ENCODE measurements around the gene EFEMP1. TPM values are rescaled to one million over a fixed set of nuclear protein-coding genes. Genes with fewer than 3 reads are reported as not detected.

EFEMP1 gene, protein sequence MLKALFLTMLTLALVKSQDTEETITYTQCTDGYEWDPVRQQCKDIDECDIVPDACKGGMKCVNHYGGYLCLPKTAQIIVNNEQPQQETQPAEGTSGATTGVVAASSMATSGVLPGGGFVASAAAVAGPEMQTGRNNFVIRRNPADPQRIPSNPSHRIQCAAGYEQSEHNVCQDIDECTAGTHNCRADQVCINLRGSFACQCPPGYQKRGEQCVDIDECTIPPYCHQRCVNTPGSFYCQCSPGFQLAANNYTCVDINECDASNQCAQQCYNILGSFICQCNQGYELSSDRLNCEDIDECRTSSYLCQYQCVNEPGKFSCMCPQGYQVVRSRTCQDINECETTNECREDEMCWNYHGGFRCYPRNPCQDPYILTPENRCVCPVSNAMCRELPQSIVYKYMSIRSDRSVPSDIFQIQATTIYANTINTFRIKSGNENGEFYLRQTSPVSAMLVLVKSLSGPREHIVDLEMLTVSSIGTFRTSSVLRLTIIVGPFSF
- total RNA-seq = 10 to 100 TPM; 11.2 to 68.3 (median 41.8) TPM

DNA sequence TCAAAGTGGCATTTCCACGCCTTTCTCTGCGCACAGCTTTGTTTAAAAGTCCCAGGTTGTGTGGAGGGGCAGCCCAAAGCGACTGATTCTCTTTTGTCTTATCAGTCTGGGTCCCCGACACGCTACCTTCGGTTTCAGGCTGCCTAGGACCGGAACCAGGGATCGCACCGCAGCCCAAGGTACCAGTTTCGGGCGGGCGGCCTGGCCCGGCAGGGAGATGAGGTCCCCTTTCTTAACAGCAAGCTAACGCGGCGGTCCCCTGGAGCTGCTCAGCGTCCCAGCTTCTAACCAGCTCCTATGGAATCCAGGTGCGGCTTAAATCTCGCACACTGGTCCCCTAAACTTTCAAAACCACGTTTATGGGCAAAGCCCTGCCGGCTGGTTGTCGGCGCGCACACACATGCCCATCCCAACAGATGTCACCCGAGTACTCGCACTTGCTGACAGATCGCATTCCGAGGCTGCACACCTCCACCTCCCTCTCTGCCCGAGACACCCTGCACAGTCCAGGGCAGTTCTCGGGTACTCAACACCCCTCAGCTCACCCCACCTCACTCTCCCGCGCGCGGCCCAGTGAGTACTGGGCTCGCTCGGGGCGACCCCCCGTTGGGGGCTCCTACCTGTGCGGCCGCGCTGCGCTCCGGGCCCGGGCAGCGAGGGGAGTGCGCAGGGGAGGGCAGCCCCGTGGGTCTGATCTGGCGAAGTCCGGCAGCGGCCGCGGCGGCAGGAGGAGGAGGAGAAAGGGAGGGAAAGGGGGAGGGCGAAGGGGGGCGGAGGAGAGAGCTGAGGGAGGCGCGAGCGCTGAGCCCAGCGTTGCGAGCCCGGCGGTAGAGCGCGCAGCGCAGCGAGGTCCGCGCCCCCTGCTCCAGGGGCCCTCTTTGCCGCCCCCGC is at the start of gene EFEMP1:
EFEMP1 (minus strand) TSS at position 692 of the 891 bp plus-strand sequence. CDS start 1,342 bp downstream, outside the sequence.
- 5 to 7% methylated on average over 9 to 17 of the region's 70 CpGs for WGBS, 2 donors
- intact Hi-C loops (cut with DNase I) = no loop called here
- TF ChIP-seq, protein P1, sequence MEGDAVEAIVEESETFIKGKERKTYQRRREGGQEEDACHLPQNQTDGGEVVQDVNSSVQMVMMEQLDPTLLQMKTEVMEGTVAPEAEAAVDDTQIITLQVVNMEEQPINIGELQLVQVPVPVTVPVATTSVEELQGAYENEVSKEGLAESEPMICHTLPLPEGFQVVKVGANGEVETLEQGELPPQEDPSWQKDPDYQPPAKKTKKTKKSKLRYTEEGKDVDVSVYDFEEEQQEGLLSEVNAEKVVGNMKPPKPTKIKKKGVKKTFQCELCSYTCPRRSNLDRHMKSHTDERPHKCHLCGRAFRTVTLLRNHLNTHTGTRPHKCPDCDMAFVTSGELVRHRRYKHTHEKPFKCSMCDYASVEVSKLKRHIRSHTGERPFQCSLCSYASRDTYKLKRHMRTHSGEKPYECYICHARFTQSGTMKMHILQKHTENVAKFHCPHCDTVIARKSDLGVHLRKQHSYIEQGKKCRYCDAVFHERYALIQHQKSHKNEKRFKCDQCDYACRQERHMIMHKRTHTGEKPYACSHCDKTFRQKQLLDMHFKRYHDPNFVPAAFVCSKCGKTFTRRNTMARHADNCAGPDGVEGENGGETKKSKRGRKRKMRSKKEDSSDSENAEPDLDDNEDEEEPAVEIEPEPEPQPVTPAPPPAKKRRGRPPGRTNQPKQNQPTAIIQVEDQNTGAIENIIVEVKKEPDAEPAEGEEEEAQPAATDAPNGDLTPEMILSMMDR (IDR thresholded peaks at IDR 0.05) = peak in 1 of 6 experiments; percentile 6
- TF ChIP-seq POLR2A (IDR thresholded peaks at IDR 0.05) = peak in 1 of 4 donors; percentile 18
- peaks cover 0 to 26% (median 9%) of the 10 kb centered on the region in 3 donors for H3K4me1 ChIP-seq
- no peaks in the 10 kb centered on the region for H3K9me3 ChIP-seq
- H3K27me3 ChIP-seq = peaks cover 0 to 45% (median 0%) of the 10 kb centered on the region in 4 donors
- H3K27ac ChIP-seq = peak within 1 kb of the TSS; percentile 47 to 81 (median 54)
- peak within 1 kb of the TSS; percentile 48 to 79 (median 58) for H3K4me3 ChIP-seq
- no peak for DNase-seq
- no peaks in the 10 kb centered on the region for H3K36me3 ChIP-seq

DNA sequence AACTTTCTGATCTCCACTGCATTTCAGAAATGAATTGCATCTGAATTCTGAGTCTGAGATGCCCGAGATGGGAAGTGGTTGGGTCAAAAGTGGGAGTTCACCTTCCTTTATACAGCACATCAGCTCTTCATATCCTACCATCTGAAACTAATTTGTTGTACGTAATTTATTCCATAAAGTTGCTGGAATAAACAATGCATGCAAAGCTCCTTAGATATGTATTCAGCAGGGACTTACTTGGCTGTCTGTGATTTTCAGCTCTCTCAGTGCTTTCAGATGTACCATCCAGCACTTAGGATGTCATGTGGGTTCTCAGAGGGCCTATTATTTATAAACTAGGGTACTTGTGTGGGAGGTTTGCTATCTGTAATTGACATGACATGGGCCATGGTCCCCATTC is 46.9 kb upstream of the EFEMP1 start:
- no peaks in the 10 kb centered on the region for H3K27me3 ChIP-seq
- peaks cover 0 to 4% (median 2%) of the 10 kb centered on the region in 3 donors for H3K4me1 ChIP-seq
- no peak for DNase-seq
- 62 to 65% methylated on average over 2 of the region's 2 CpGs for WGBS, 2 donors
- no peak overlapping the region for H3K4me3 ChIP-seq
- H3K27ac ChIP-seq = no peak overlapping the region
- TF ChIP-seq, protein P1 (IDR thresholded peaks at IDR 0.05) = no peak
- no peak for TF ChIP-seq POLR2A (IDR thresholded peaks at IDR 0.05)
- H3K9me3 ChIP-seq = no peaks in the 10 kb centered on the region
- intact Hi-C loops (cut with DNase I) = no loop called here
- no peaks in the 10 kb centered on the region for H3K36me3 ChIP-seq

DNA sequence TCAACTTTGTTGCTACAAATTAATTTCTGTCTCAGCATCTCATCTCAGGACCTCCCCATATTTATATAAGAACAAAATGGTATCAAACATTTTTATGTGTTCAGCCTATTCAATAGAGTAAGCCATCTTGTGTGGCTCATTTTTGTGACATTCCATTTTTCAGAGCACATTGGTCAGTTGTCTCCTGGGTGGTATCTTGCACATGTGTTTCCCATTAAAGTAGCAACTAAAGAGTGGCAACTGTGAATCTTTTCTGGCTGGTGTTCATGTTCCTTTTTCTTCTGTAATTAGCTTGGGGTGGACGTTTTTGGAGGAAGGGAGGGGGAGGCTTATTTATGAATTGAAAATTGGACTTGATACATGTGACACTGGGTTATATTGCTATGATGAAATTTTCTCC is 45.4 kb upstream of the EFEMP1 start:
- Histone ChIP-seq H3K4me3 (no peak overlapping the region), H3K36me3 (no peaks in the 10 kb centered on the region), H3K4me1 (peaks cover 0 to 4% (median 2%) of the 10 kb centered on the region in 3 donors), H3K27ac (no peak overlapping the region), H3K9me3 (no peaks in the 10 kb centered on the region), H3K27me3 (no peaks in the 10 kb centered on the region)
- 0 to 22% methylated on average over 1 of the region's 1 CpG for WGBS, 2 donors
- DNase-seq = no peak
- intact Hi-C loops (cut with DNase I) = no loop called here
- TF ChIP-seq, protein P1 (IDR thresholded peaks at IDR 0.05) = no peak
- TF ChIP-seq POLR2A (IDR thresholded peaks at IDR 0.05) = no peak

DNA sequence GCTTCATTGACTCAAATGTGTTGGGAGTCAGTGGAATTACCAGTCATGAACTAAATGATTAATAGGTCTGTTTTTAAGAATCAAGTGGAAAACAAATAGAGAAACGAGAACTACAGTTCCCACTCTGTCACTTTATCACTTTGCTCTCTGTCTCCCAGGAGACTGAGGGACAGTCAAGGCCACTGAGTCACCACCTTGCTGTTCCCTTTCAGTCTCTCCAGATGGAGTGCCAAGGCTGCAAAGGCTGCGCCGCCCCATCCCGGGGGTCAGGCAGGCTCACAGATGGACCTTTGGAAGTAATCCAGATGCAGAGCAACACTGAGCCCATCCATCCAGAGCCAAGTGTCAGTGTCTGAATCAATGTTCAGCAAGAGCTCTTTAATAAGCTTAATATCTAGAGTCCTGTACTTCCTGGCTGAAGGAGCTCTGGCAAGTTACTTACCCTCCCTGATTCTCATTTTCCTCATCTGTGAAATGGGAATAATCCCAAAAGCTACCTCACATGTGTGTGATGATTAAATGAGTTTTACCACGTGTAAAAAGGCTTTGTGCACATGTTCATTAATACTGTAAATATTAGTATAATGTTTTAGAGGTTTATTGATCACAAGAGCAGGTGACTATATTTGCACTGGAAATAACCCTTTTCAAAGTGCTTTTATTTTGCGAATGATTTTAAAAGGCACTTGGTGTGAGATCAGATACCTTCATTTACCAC is 43.0 kb upstream of the EFEMP1 start:
- Histone ChIP-seq H3K4me1 (peaks cover 0 to 4% (median 2%) of the 10 kb centered on the region in 3 donors), H3K27me3 (no peaks in the 10 kb centered on the region), H3K36me3 (no peaks in the 10 kb centered on the region), H3K9me3 (no peaks in the 10 kb centered on the region), H3K27ac (peak overlapping the region in 2 of 4 donors; percentile 27 to 66), H3K4me3 (no peak overlapping the region)
- no peak for DNase-seq
- intact Hi-C loops (cut with DNase I) = no loop called here
- TF ChIP-seq POLR2A (IDR thresholded peaks at IDR 0.05) = no peak
- TF ChIP-seq, protein P1 (IDR thresholded peaks at IDR 0.05) = no peak
- 38 to 59% methylated on average over 3 to 6 of the region's 6 CpGs for WGBS, 2 donors

Measured in esophagus squamous epithelium (tissue), 5 donors.